Stimulated activated naive CD8-positive, alpha-beta T cell treated with anti-CD3 and anti-CD28 coated beads, Interleukin-15, amount 100 ng/mL, for 72 hours (primary cell): ENCODE data around the gene DDIT4.

Source experiments
- ATAC-seq: fragments of 150-1000 bp; cut with Tn5 transposase; 2 replicates; pipeline ENCODE4 v1.10.0; 2021; ENCODE audit warnings: mild to moderate bottlenecking, moderate library complexity
- DNase-seq, 2 donors: peaks; one replicate each; pipeline ENCODE4 v3.0.0; 2021 to 2022
- H3K27ac Mint-ChIP-seq, 2 donors: one replicate each; pipeline ENCODE4 v1.8.0; 2022; ENCODE audit warnings: mild to moderate bottlenecking in 2 of 2, mixed read lengths in 2 of 2, moderate library complexity in 2 of 2
- H3K27me3 Mint-ChIP-seq: one replicate; pipeline ENCODE4 v1.8.0; 2022; ENCODE audit warnings: mixed read lengths
- H3K4me1 Mint-ChIP-seq: one replicate; pipeline ENCODE4 v1.8.0; 2022; ENCODE audit warnings: mild to moderate bottlenecking, mixed read lengths
- H3K4me3 Mint-ChIP-seq, 2 donors: one replicate each; pipeline ENCODE4 v1.8.0; 2022; ENCODE audit warnings: mild to moderate bottlenecking in 2 of 2, mixed read lengths in 2 of 2, moderate library complexity in 1 of 2
- H3K9me3 Mint-ChIP-seq, 2 donors: one replicate each; pipeline ENCODE4 v1.8.0; 2022; ENCODE audit warnings: mixed read lengths in 2 of 2

The DDIT4 gene

GRCh38 chr10:72323108-72323749, 49.5 kb downstream of the DDIT4 start:
- no peaks in the 10 kb centered on the region for H3K9me3 Mint-ChIP-seq
- ATAC-seq = no peak
- peaks cover 84% of the 10 kb centered on the region for H3K4me1 Mint-ChIP-seq
- H3K27ac Mint-ChIP-seq = peak overlapping the region; percentile 100
- DNase-seq = no peak
- no peaks in the 10 kb centered on the region for H3K27me3 Mint-ChIP-seq
- H3K4me3 Mint-ChIP-seq = peak overlapping the region; percentile 81 to 93

- ATAC-seq (no peak), DNase-seq (no peak)
- Mint-ChIP-seq H3K27me3 (no peaks in the 10 kb centered on the region), H3K9me3 (no peaks in the 10 kb centered on the region), H3K4me3 (peak overlapping the region; percentile 81 to 93), H3K27ac (peak overlapping the region; percentile 100), H3K4me1 (peaks cover 84% of the 10 kb centered on the region)
Measured at GRCh38 chr10:72323771-72324191, 50.1 kb downstream of the DDIT4 start.
